HCT116 (cell line): ENCODE measurements around the gene ACTN1. TPM values are rescaled to one million over a fixed set of nuclear protein-coding genes. Genes with fewer than 3 reads are reported as not detected.

Experiments used
- ATAC-seq: fragments of 200-7000 bp; cut with Tn5 transposase; 2 replicates; pipeline ENCODE4 v1.9.1; 2020; ENCODE audit warnings: mild to moderate bottlenecking, moderate library complexity
- BruUV-seq: library from RNA; stranded (reverse); fragments of 400-500 nt; replicated peaks from 2 replicates; lab custom pipeline; 2021; lab: Mats Ljungman, UMichigan
- CTCF ChIA-PET: fragments of 300-600 bp; sonication (Branson Sonifier 250); formaldehyde crosslinking; loops from one replicate; lab custom pipeline; 2021; ENCODE audit warnings: antibody characterized with exemption; lab: Charles Lee
- POLR2A ChIA-PET: fragments of 300-600, 350-600 bp; sonication (Branson Sonifier 250); formaldehyde crosslinking; loops from one replicate; lab custom pipeline; 2021; ENCODE audit warnings: antibody characterized with exemption; lab: Charles Lee
- RAD21 ChIA-PET, 2 experiments: fragments of 300-600 bp; sonication (Branson Sonifier 250); formaldehyde crosslinking; loops; one replicate each; lab custom pipeline; 2023; ENCODE audit warnings: low total read pairs in 2 of 2; ENCODE audit not compliant: uncharacterized antibody in 2 of 2, unreplicated experiment in 2 of 2, low non-redundant PET in 1 of 2; lab: Charles Lee
- DNase-seq: peaks from one replicate; pipeline ENCODE4 v3.0.0-alpha.2; 2010; ENCODE audit warnings: low read depth, low spot score
- H2AFZ ChIP-seq: fragments of 200-600 bp; shearing (Covaris generic), sonication (generic); 2 replicates; pipeline ENCODE4 v1.6.1; 2017; ENCODE audit warnings: low read depth, mixed run types, mixed read lengths, antibody characterized with exemption, low read length; ENCODE audit not compliant: poor library complexity, severe bottlenecking
- H3K27ac ChIP-seq: 2 replicates; pipeline ENCODE4 v1.5.1; 2012; ENCODE audit warnings: low read depth, low read length
- H3K27me3 ChIP-seq: fragments of 200-600 bp; sonication (generic); 2 replicates; pipeline ENCODE4 v1.6.1; 2016; ENCODE audit warnings: mixed run types, low read length, mixed read lengths; ENCODE audit not compliant: insufficient read depth
- H3K36me3 ChIP-seq, 2 experiments: fragments of 200-500 bp in 1 of 2; fragments of 200-600 bp in 1 of 2; sonication (Bioruptor generic) in 1 of 2; sonication (generic) in 1 of 2; 2 replicates each; pipeline versions ENCODE4 v1.5.1 to v1.6.1; 2014 to 2016; ENCODE audit warnings: low read length in 2 of 2, inconsistent platforms in 1 of 2, mixed read lengths in 1 of 2, mixed run types in 1 of 2; ENCODE audit not compliant: insufficient read depth in 2 of 2, control insufficient read depth in 1 of 2
- H3K4me1 ChIP-seq, 2 experiments: fragments of 200-600 bp in 1 of 2; sonication (generic) in 1 of 2; 2 replicates each; pipeline versions ENCODE4 v1.5.1 to v1.6.1; 2012 to 2017; ENCODE audit warnings: low read length in 2 of 2, inconsistent platforms in 1 of 2, mild to moderate bottlenecking in 1 of 2, mixed read lengths in 1 of 2, mixed run types in 1 of 2, moderate library complexity in 1 of 2; ENCODE audit not compliant: insufficient read depth in 2 of 2, control insufficient read depth in 1 of 2
- H3K4me2 ChIP-seq: fragments of 200-600 bp; sonication (generic); 2 replicates; pipeline ENCODE4 v1.6.1; 2017; ENCODE audit warnings: mixed run types, low read length, mixed read lengths
- H3K4me3 ChIP-seq, 2 experiments: fragments of 200-600 bp in 1 of 2; sonication (generic) in 1 of 2; replicated peaks in 1 of 2; 2 replicates each; pipeline ENCODE4 v1.5.1; 2011 to 2016; ENCODE audit warnings: low read length in 2 of 2, control low read depth in 1 of 2, low read depth in 1 of 2, mild to moderate bottlenecking in 1 of 2, mixed read lengths in 1 of 2, mixed run types in 1 of 2
- H3K79me2 ChIP-seq: fragments of 200-600 bp; sonication (generic); 2 replicates; pipeline ENCODE4 v1.6.1; 2017; ENCODE audit warnings: mild to moderate bottlenecking, mixed run types, low read length, moderate library complexity, mixed read lengths; ENCODE audit not compliant: insufficient read depth
- H3K9ac ChIP-seq: fragments of 200-600 bp; sonication (generic); 2 replicates; pipeline ENCODE4 v1.6.1; 2016; ENCODE audit warnings: low read length, mixed read lengths
- H3K9me2 ChIP-seq: fragments of 200-600 bp; sonication (generic), shearing (Covaris generic); 2 replicates; pipeline ENCODE4 v1.6.1; 2017; ENCODE audit warnings: mixed run types, mild to moderate bottlenecking, moderate library complexity; ENCODE audit not compliant: insufficient read depth
- H3K9me3 ChIP-seq, 2 experiments: fragments of 200-500 bp in 1 of 2; fragments of 200-600 bp in 1 of 2; sonication (Bioruptor generic) in 1 of 2; sonication (generic) in 1 of 2; 2 replicates each; pipeline ENCODE4 v1.6.1; 2014 to 2017; ENCODE audit warnings: low read length in 2 of 2, mixed read lengths in 2 of 2, inconsistent platforms in 1 of 2, low read depth in 1 of 2, mild to moderate bottlenecking in 1 of 2, mixed run types in 1 of 2, moderate library complexity in 1 of 2; ENCODE audit not compliant: control insufficient read depth in 1 of 2, insufficient read depth in 1 of 2
- H4K20me1 ChIP-seq: fragments of 200-600 bp; sonication (generic), shearing (Covaris generic); 2 replicates; pipeline ENCODE4 v1.6.1; 2017; ENCODE audit warnings: mixed run types, mild to moderate bottlenecking, moderate library complexity; ENCODE audit not compliant: insufficient read depth
- ATF3 ChIP-seq: IDR thresholded peaks from 2 replicates; pipeline ENCODE4 v1.6.1; 2012
- CEBPB ChIP-seq: IDR thresholded peaks from 2 replicates; pipeline ENCODE4 v1.6.1; 2012; ENCODE audit warnings: low read depth
- CTCF ChIP-seq, 3 experiments: fragments of 200-600 bp in 1 of 3; sonication (generic) in 1 of 3; IDR thresholded peaks in 2 of 3; conservative IDR thresholded peaks in 1 of 3; 2 replicates each; pipeline ENCODE4 v1.5.1; 2012 to 2017; ENCODE audit warnings: low read depth in 2 of 3, low read length in 2 of 3, antibody characterized with exemption in 1 of 3, borderline replicate concordance in 1 of 3, control low read depth in 1 of 3, mild to moderate bottlenecking in 1 of 3, mixed read lengths in 1 of 3, mixed run types in 1 of 3, moderate library complexity in 1 of 3; ENCODE audit not compliant: insufficient read depth in 1 of 3
- EGR1 ChIP-seq: IDR thresholded peaks from 2 replicates; pipeline ENCODE4 v1.6.1; 2012; ENCODE audit warnings: low read depth
- ELF1 ChIP-seq: IDR thresholded peaks from 2 replicates; pipeline ENCODE4 v1.6.1; 2012; ENCODE audit warnings: low read depth, borderline replicate concordance
- EZH2 ChIP-seq: fragments of 200-600 bp; sonication (generic); IDR thresholded peaks from 2 replicates; pipeline ENCODE4 v1.6.1; 2017; ENCODE audit warnings: antibody characterized with exemption, mixed run types
- EZH2phosphoT487 ChIP-seq: fragments of 200-600 bp; IDR thresholded peaks from 2 replicates; pipeline ENCODE4 v1.6.1; 2018; ENCODE audit warnings: antibody characterized with exemption, borderline replicate concordance
- FOSL1 ChIP-seq: IDR thresholded peaks from 2 replicates; pipeline ENCODE4 v1.6.1; 2012; ENCODE audit warnings: low read depth
- MAX ChIP-seq: IDR thresholded peaks from 2 replicates; pipeline ENCODE4 v1.6.1; 2012
- POLR2A ChIP-seq: IDR thresholded peaks from 2 replicates; pipeline ENCODE4 v1.7.0; 2011; ENCODE audit warnings: borderline replicate concordance; ENCODE audit not compliant: insufficient read depth, insufficient read length; ENCODE audit errors: extremely low read depth
- POLR2AphosphoS5 ChIP-seq: IDR thresholded peaks from 2 replicates; pipeline ENCODE4 v1.6.1; 2011; ENCODE audit warnings: mild to moderate bottlenecking, low read depth, low read length, moderate library complexity
- RAD21 ChIP-seq: IDR thresholded peaks from 2 replicates; pipeline ENCODE4 v1.6.1; 2012; ENCODE audit warnings: low read depth, mild to moderate bottlenecking
- REST ChIP-seq: IDR thresholded peaks from 2 replicates; pipeline ENCODE4 v1.6.1; 2012; ENCODE audit warnings: low read depth
- SP1 ChIP-seq: IDR thresholded peaks from 2 replicates; pipeline ENCODE4 v1.6.1; 2012; ENCODE audit warnings: low read depth
- SRF ChIP-seq: IDR thresholded peaks from 2 replicates; pipeline ENCODE4 v1.6.1; 2012; ENCODE audit warnings: low read depth
- TCF7L2 ChIP-seq: IDR thresholded peaks from 2 replicates; pipeline ENCODE4 v1.7.0; 2011; ENCODE audit warnings: borderline replicate concordance, inconsistent platforms; ENCODE audit not compliant: insufficient read depth, insufficient read length; ENCODE audit errors: extremely low read depth
- YY1 ChIP-seq: IDR thresholded peaks from 2 replicates; pipeline ENCODE4 v1.6.1; 2011; ENCODE audit warnings: low read length, low read depth, moderate library complexity, mild to moderate bottlenecking; ENCODE audit not compliant: insufficient replicate concordance; ENCODE audit errors: extremely low read depth
- ZFX ChIP-seq: fragments of 450-650 bp; IDR thresholded peaks from 2 replicates; pipeline ENCODE4 v1.6.1; 2017
- ZNF274 ChIP-seq: fragments of 200-500 bp; sonication (Bioruptor generic); IDR thresholded peaks from 2 replicates; pipeline ENCODE4 v1.6.1; 2014; ENCODE audit warnings: mild to moderate bottlenecking, low read depth, low read length, inconsistent platforms
- intact Hi-C: fragments of 100-400 bp; cut with micrococcal nuclease; formaldehyde crosslinking; loops from 2 replicates; pipeline ENCODE4 v1.10.0; 2022
- total RNA-seq: library from RNA; stranded (reverse); gene quantifications from one replicate; pipeline ENCODE4 v1.2.1, GENCODE V29; 2021; ENCODE audit not compliant: unreplicated experiment

The ACTN1 gene
- total RNA-seq, 1 experiment from 2014 or later, result 123 TPM

- no peak overlapping the region for H3K27ac ChIP-seq
- H3K9me2 ChIP-seq, result no peaks in the 10 kb centered on the region
- H3K79me2 ChIP-seq, result no peaks in the 10 kb centered on the region
- H3K4me2 ChIP-seq, result no peak overlapping the region
- no TSS peak for BruUV-seq
- H3K4me1 ChIP-seq, result peaks cover 0 to 18% of the 10 kb centered on the region in 2 experiments; a peak in 2 of 4 replicates
- ChIA-PET POLR2A (no interaction called here), CTCF (no interaction called here)
- no peaks in the 10 kb centered on the region for H3K27me3 ChIP-seq
- H3K9ac ChIP-seq, result no peak overlapping the region
- no peak for TF ChIP-seq FOSL1
- TF ChIP-seq SP1, result no peak
- TF ChIP-seq ATF3, result no peak
- TF ChIP-seq MAX, result no peak
- no peak for TF ChIP-seq RAD21
- TF ChIP-seq POLR2AphosphoS5, result no peak
- TF ChIP-seq ELF1, result no peak
- no peak for TF ChIP-seq ZFX
- no peak for TF ChIP-seq TCF7L2
- no peak for TF ChIP-seq YY1
- TF ChIP-seq ZNF274, result no peak
- TF ChIP-seq CEBPB, result no peak
- no peak for TF ChIP-seq CTCF (IDR thresholded peaks at IDR 0.05 in 2 of 3, conservative IDR thresholded peaks at IDR 0.05 in 1 of 3; ENCODE audit: borderline replicate concordance in 1 of 3, insufficient read depth in 1 of 3, low read depth in 2 of 3, low read length in 2 of 3)
- no peak for TF ChIP-seq SRF
- no peak for TF ChIP-seq EZH2
- no peak for TF ChIP-seq REST
- TF ChIP-seq EZH2phosphoT487, result no peak
- no peak for TF ChIP-seq EGR1
- TF ChIP-seq POLR2A, result no peak
- TF ChIP-seq, all 23 proteins: peak for 0
- H3K36me3 ChIP-seq, result peaks cover 36 to 51% of the 10 kb centered on the region in 2 experiments; a peak in 3 of 4 replicates
- intact Hi-C loops, result no loop called here
- no peaks in the 10 kb centered on the region for H3K9me3 ChIP-seq
- DNase-seq, result no peak
- H3K4me3 ChIP-seq, result no peak overlapping the region
- no peaks in the 10 kb centered on the region for H4K20me1 ChIP-seq
- H2AFZ ChIP-seq, result no peak overlapping the region
- ATAC-seq, result no peak
- RAD21 ChIA-PET, result no interaction called here
Measured at GRCh38 chr14:68881396-68881795, 97.7 kb downstream of the ACTN1 start.
